GM12864 (cell line): Measurements from ENCODE around the gene GLB1L.

Experiments used
- DNase-seq: peaks from one replicate; pipeline ENCODE4 v3.0.0-alpha.2; 2011; ENCODE audit warnings: low read depth
- H3K4me3 ChIP-seq: 2 replicates; pipeline ENCODE4 v1.5.1; 2011; ENCODE audit warnings: mild to moderate bottlenecking, low read depth, low read length, control low read depth
- TF ChIP-seq, protein P1 (sequence below): IDR thresholded peaks from 2 replicates; pipeline ENCODE4 v1.5.1; 2011; ENCODE audit warnings: low read depth, mild to moderate bottlenecking, moderate library complexity, low read length, control low read depth, inconsistent platforms; ENCODE audit errors: missing control alignments

GLB1L gene

DNA sequence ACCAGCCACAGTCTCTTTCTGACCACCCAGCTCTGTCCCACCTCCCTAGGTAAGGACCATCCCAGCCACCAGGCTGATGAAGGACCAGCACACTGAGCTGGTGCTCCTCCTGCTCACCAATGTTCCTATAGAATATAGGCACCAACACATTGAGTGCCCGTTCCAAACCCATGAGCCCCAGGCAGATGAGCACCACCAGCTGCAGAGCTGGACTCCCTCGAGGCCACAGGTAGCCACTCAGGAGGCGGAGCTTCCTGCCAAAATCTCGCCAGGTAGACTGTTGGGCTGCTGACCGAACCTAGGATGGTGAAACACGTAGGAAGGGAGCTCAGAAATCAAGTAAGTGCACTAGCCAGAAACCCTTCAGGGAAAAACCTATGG, 28.7 kb downstream of the GLB1L start:
- H3K4me3 ChIP-seq = no peak overlapping the region
- DNase-seq = no peak
- TF ChIP-seq, protein P1, sequence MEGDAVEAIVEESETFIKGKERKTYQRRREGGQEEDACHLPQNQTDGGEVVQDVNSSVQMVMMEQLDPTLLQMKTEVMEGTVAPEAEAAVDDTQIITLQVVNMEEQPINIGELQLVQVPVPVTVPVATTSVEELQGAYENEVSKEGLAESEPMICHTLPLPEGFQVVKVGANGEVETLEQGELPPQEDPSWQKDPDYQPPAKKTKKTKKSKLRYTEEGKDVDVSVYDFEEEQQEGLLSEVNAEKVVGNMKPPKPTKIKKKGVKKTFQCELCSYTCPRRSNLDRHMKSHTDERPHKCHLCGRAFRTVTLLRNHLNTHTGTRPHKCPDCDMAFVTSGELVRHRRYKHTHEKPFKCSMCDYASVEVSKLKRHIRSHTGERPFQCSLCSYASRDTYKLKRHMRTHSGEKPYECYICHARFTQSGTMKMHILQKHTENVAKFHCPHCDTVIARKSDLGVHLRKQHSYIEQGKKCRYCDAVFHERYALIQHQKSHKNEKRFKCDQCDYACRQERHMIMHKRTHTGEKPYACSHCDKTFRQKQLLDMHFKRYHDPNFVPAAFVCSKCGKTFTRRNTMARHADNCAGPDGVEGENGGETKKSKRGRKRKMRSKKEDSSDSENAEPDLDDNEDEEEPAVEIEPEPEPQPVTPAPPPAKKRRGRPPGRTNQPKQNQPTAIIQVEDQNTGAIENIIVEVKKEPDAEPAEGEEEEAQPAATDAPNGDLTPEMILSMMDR = no peak

DNA sequence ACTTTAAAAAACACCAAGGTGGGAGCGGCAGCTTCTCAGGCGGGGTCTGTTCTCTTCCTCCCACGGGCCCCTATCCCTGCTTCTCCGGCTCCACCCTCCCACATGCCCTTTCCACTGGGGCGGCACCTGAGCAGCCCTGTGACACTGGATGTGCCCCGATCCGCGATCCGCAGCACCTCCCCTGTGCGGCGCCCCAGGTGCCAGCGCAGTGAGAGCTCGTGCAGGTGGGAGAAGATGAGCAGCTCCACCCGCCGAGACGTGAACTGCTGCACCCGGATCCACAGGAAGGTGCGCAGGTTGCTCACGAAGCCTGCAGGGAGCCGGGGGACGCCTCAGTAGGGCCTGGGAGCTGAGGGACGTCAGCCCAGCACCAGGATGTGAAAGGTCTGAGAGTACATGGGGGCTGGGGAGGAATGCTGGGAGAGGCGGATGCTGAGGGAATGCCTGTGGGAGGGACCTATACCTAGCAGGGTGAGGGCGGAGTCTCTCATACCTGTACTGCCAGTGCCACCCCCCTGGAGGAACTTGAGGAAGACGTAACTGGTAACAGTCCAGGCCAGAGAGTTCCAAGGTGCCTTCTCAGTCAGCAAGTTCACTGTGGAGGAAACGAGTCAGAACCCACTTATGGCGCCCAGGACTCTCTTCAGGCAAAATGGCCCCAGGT, 29.2 kb downstream of the GLB1L start:
- no peak for DNase-seq
- TF ChIP-seq, protein P1 = no peak
- H3K4me3 ChIP-seq = no peak overlapping the region

DNA sequence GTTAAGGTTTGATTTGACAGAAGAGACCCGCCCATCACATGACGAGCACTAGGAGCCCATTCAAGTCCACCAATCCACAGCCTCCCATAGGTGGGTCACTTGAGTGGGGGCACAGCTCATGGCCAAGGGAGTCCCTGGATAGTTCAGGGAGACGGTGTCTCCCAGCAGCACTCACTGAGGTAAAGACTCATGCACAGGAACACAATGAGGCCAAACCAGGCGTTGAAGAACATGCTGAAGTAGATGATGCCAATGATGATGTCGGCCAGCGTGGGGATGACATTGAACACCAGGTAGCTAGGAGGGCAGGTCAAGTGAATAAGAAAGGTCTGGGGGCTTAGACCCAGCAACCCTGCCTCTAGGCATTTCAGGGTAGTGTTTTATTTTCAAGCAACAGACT, 30.5 kb downstream of the GLB1L start:
- no peak overlapping the region for H3K4me3 ChIP-seq
- no peak for DNase-seq
- TF ChIP-seq, protein P1 = no peak

DNA sequence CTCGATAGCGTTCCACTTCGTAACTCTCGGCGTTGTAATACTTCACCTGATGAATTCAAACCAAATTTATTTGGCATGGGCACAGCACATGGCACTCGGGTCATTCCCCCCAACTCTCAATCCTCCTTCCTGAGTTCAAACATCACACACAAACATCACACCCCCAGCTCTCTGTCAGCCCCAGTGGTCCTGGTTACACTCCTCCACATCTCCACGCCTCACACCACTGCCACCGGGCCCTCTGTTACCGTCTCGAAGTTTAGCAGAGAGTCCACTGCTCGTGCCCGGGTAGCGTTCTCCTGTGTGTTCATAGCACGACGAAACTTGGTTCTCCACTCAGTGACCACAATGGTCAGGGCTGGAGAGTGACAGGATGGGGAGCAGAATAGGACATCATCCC, 31.1 kb downstream of the GLB1L start:
- TF ChIP-seq, protein P1 = no peak
- no peak overlapping the region for H3K4me3 ChIP-seq
- DNase-seq = no peak

DNA sequence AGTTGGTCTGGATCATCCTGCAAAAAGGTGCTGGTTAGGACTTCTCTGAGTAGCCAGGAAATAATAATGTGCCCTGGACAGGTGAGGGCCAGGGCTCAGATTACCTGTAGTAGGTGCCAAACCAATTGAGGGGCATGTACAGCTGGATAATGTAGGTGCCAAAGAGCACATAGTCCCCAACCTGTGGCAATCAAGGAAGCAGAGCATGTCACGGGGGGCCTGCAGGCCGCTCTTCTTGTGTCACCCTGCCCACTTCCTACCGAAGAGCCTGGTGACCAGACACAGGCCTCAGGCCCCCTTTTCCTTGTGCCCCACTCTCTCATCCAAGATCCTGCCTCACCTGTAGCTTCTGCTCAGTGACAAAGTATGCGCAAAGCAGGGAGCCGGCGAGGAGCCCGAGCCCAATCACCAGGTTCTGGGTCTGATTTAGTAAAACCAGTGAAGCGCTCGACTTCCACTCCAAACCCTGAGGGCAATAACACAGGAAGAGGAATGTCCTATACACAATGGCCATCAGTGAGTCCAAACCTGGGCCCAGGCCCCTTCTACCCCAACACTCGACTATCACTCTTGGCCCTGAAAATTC, 31.7 kb downstream of the GLB1L start:
- no peak for DNase-seq
- TF ChIP-seq, protein P1 = no peak
- H3K4me3 ChIP-seq = no peak overlapping the region

DNA sequence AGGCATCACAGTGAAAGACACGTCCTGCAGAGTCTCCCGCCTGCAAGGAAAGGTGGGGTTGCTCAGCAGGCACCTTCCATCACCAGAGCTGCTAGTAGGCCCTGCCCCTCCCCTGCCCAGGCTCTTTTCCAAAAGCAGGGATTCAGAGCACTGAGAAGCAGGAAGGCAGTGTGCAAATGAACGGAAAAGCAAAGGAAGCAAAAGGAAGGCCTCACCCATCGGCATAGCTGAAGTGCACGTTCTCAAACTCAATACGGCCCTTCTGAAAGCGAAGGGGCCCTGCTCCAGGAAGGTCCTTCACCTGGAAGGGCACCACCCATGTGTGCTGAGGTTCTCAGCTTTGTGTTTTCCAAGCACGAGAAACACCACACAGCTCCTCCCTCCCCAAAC, 32.2 kb downstream of the GLB1L start:
- no peak overlapping the region for H3K4me3 ChIP-seq
- TF ChIP-seq, protein P1 = no peak
- DNase-seq = no peak

DNA sequence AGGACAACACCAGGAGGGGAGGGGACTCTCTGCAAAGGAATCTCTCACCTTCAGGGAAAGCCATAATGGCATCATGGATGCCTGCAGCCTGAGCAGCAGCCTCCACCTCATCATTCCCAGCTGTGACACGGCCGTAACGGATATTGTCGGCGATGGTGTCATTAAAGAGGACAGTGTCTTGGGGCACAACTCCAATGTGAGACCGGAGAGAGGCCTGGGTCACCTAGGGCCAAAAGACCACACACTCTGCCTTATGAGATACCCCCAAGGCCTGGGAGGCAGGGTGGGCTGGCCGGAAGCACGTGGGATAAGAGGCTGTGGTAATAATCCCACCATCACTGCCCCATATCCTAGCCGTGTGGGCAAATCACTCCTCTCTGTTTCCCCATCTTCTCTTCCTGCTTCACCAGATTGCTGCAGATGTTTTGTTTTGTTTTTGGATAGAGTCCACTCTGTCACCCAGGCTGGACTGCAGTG, 34.3 kb downstream of the GLB1L start:
- TF ChIP-seq, protein P1 = no peak
- H3K4me3 ChIP-seq = no peak overlapping the region
- DNase-seq = no peak
